HepG2 (cell line): ENCODE measurements around the gene IL1R1. TPM values are rescaled to one million over a fixed set of nuclear protein-coding genes. Genes with fewer than 3 reads are reported as not detected.

Source experiments
- ADNP ChIP-seq: sonication (generic); formaldehyde crosslinking; IDR thresholded peaks from 2 replicates; pipeline ENCODE4 v1.4.0; 2020; ENCODE audit warnings: missing genetic modification reagents
- CHD4 ChIP-seq: fragments of 200-600 bp; sonication (generic); IDR thresholded peaks from 2 replicates; pipeline ENCODE4 v1.7.0; 2017; ENCODE audit warnings: mild to moderate bottlenecking, low read length, borderline replicate concordance
- DPF2 ChIP-seq: sonication (generic); formaldehyde crosslinking; IDR thresholded peaks from 2 replicates; pipeline ENCODE4 v1.4.0; 2020; ENCODE audit warnings: mild to moderate bottlenecking, low read depth, missing genetic modification reagents, borderline replicate concordance
- FOSL1 ChIP-seq: sonication (generic); formaldehyde crosslinking; IDR thresholded peaks from 2 replicates; pipeline ENCODE4 v1.9.0; 2021; ENCODE audit warnings: missing genetic modification reagents, borderline replicate concordance
- HOXA9 ChIP-seq: sonication (generic); formaldehyde crosslinking; IDR thresholded peaks from 2 replicates; pipeline ENCODE4 v1.8.1; 2022; ENCODE audit warnings: missing genetic modification reagents, mild to moderate bottlenecking, moderate library complexity, borderline replicate concordance
- JUND ChIP-seq: sonication (generic); formaldehyde crosslinking; IDR thresholded peaks from 2 replicates; pipeline ENCODE4 v1.8.0; 2022; ENCODE audit warnings: mild to moderate bottlenecking, missing genetic modification reagents
- KDM6A ChIP-seq: IDR thresholded peaks from 2 replicates; pipeline ENCODE4 v1.6.1; 2016; ENCODE audit warnings: low read depth
- MXD4 ChIP-seq: IDR thresholded peaks from 2 replicates; pipeline ENCODE4 v1.6.1; 2016; ENCODE audit warnings: mild to moderate bottlenecking, missing biosample characterization, missing genetic modification reagents
- NFKBIZ ChIP-seq: IDR thresholded peaks from 2 replicates; pipeline ENCODE4 v1.6.1; 2018; ENCODE audit warnings: missing genetic modification reagents, missing compliant biosample characterization
- PAWR ChIP-seq: sonication (generic); formaldehyde crosslinking; IDR thresholded peaks from 2 replicates; pipeline ENCODE4 v1.4.0; 2020; ENCODE audit warnings: missing genetic modification reagents, mild to moderate bottlenecking, borderline replicate concordance
- POLR2G ChIP-seq: fragments of 200-400 bp; formaldehyde crosslinking; IDR thresholded peaks from 2 replicates; pipeline ENCODE4 v1.6.1; 2018; ENCODE audit warnings: mild to moderate bottlenecking, low read depth, low read length, moderate library complexity
- PRMT3 ChIP-seq: sonication (generic); formaldehyde crosslinking; IDR thresholded peaks from 2 replicates; pipeline ENCODE4 v1.8.1; 2022; ENCODE audit warnings: low read depth, mild to moderate bottlenecking, moderate library complexity, missing genetic modification reagents, borderline replicate concordance
- RARG ChIP-seq: sonication (generic); formaldehyde crosslinking; IDR thresholded peaks from 2 replicates; pipeline ENCODE4 v1.4.0; 2020; ENCODE audit warnings: low read depth, mild to moderate bottlenecking, missing genetic modification reagents
- SCMH1 ChIP-seq: sonication (generic); formaldehyde crosslinking; IDR thresholded peaks from 2 replicates; pipeline ENCODE4 v1.9.0; 2021; ENCODE audit warnings: missing genetic modification reagents, mild to moderate bottlenecking, borderline replicate concordance
- YEATS4 ChIP-seq: sonication (generic); formaldehyde crosslinking; IDR thresholded peaks from 2 replicates; pipeline ENCODE4 v1.4.0; 2020; ENCODE audit warnings: missing genetic modification reagents, borderline replicate concordance
- ZFP37 ChIP-seq: sonication (generic); formaldehyde crosslinking; IDR thresholded peaks from 2 replicates; pipeline ENCODE4 v1.4.0; 2020; ENCODE audit warnings: missing genetic modification reagents, borderline replicate concordance
- ZNF101 ChIP-seq: sonication (generic); formaldehyde crosslinking; IDR thresholded peaks from 2 replicates; pipeline ENCODE4 v1.4.0; 2020; ENCODE audit warnings: mild to moderate bottlenecking, low read depth, missing genetic modification reagents, borderline replicate concordance
- ZNF891 ChIP-seq: sonication (generic); formaldehyde crosslinking; IDR thresholded peaks from 2 replicates; pipeline ENCODE4 v1.5.0; 2020; ENCODE audit warnings: mild to moderate bottlenecking, missing genetic modification reagents
- polyA plus RNA-seq, 8 experiments: library from polyadenylated mRNA; depleted of rRNA in 3 of 8; stranded (reverse) in 7 of 8; unstranded in 1 of 8; fragments of >200 nt; fragmentation: Illumina TruSeq in 4 of 8; extraction: Trizol in 4 of 8; gene quantifications; 2 replicates each; pipeline versions ENCODE4 v1.2.1 to v1.2.3, GENCODE V29; 2011 to 2016; ENCODE audit warnings: low read depth in 4 of 8, missing spikeins in 1 of 8, mixed read lengths in 1 of 8; ENCODE audit not compliant: insufficient read depth in 1 of 8
- total RNA-seq, 5 experiments: library from RNA; depleted of rRNA; stranded (reverse); fragments of >200 nt; fragmentation: Illumina TruSeq; extraction: Trizol; gene quantifications; 2 replicates each; pipeline ENCODE4 v1.2.3, GENCODE V29; 2016; ENCODE audit warnings: low read depth in 1 of 5
- TF ChIP-seq, protein P1 (sequence below): sonication (generic); formaldehyde crosslinking; IDR thresholded peaks from 2 replicates; pipeline ENCODE4 v1.4.0; 2020; ENCODE audit warnings: missing genetic modification reagents
- TF ChIP-seq, protein P2 (sequence below): sonication (generic); formaldehyde crosslinking; IDR thresholded peaks from 2 replicates; pipeline ENCODE4 v1.4.0; 2020; ENCODE audit warnings: missing genetic modification reagents
- TF ChIP-seq, protein P3 (sequence below): sonication (generic); formaldehyde crosslinking; IDR thresholded peaks from 2 replicates; pipeline ENCODE4 v1.8.1; 2023; ENCODE audit warnings: missing genetic modification reagents, mild to moderate bottlenecking, borderline replicate concordance
- TF ChIP-seq, protein P4 (sequence below): fragments of 450-650 bp; IDR thresholded peaks from 2 replicates; pipeline ENCODE4 v1.6.1; 2017; ENCODE audit warnings: mild to moderate bottlenecking
- TF ChIP-seq, protein P5 (sequence below): sonication (generic); formaldehyde crosslinking; IDR thresholded peaks from 2 replicates; pipeline ENCODE4 v1.8.1; 2023; ENCODE audit warnings: mild to moderate bottlenecking, missing genetic modification reagents, borderline replicate concordance
- TF ChIP-seq, protein P6 (sequence below): sonication (generic); formaldehyde crosslinking; IDR thresholded peaks from 2 replicates; pipeline ENCODE4 v1.5.1; 2020; ENCODE audit warnings: mild to moderate bottlenecking, missing genetic modification reagents, moderate library complexity

The IL1R1 gene
- total and polyA plus RNA-seq, 2 of the 13 experiments (the other 11 are each of a cell fraction or from before 2014, with no cell fraction given), result 38.0 to 93.1 TPM

DNA sequence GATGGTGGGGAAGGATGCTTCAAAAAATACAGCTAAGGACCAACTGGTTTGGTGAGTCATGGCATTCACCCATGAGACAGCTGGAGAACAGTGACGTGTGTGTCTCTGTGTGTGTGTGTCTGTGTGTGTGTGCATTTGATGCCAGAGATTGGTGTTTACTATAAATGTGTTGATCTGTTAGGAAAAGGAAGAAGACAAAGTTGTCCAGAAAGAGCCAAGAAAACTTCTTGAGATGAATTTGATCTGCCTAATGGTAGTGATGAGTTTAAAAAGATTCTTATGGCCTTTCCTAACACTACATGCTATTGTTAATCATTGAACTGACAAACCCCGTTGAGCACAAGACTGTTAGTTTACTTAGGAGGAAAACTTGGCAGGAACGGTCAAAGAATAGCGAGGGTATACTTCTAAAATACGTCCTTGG lies 36.4 kb upstream of the IL1R1 start (continued):
- TF ChIP-seq, protein P1, sequence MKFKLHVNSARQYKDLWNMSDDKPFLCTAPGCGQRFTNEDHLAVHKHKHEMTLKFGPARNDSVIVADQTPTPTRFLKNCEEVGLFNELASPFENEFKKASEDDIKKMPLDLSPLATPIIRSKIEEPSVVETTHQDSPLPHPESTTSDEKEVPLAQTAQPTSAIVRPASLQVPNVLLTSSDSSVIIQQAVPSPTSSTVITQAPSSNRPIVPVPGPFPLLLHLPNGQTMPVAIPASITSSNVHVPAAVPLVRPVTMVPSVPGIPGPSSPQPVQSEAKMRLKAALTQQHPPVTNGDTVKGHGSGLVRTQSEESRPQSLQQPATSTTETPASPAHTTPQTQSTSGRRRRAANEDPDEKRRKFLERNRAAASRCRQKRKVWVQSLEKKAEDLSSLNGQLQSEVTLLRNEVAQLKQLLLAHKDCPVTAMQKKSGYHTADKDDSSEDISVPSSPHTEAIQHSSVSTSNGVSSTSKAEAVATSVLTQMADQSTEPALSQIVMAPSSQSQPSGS (CRISPR knock-in tag), result no peak
- peak; percentile 53; the same call in 1 of the 2 replicates for TF ChIP-seq DPF2 (CRISPR knock-in tag)
- TF ChIP-seq, protein P2, sequence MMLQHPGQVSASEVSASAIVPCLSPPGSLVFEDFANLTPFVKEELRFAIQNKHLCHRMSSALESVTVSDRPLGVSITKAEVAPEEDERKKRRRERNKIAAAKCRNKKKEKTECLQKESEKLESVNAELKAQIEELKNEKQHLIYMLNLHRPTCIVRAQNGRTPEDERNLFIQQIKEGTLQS (CRISPR knock-in tag), result no peak; the same call in 1 of the 2 replicates
- TF ChIP-seq KDM6A (CRISPR knock-in tag), result peak; percentile 31; the same call in 1 of the 2 replicates
- TF ChIP-seq ZNF101 (CRISPR knock-in tag), result no peak
- TF ChIP-seq HOXA9 (CRISPR knock-in tag), result no peak
- no peak for TF ChIP-seq POLR2G
- no peak for TF ChIP-seq FOSL1 (CRISPR knock-in tag)
- TF ChIP-seq SCMH1 (CRISPR knock-in tag), result no peak
- no peak for TF ChIP-seq PRMT3 (CRISPR knock-in tag)
- no peak for TF ChIP-seq ZFP37 (CRISPR knock-in tag)
- TF ChIP-seq, protein P3, sequence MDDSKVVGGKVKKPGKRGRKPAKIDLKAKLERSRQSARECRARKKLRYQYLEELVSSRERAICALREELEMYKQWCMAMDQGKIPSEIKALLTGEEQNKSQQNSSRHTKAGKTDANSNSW (CRISPR knock-in tag), result no peak
- TF ChIP-seq RARG (CRISPR knock-in tag), result no peak
- TF ChIP-seq CHD4, result no peak
- TF ChIP-seq NFKBIZ (CRISPR knock-in tag), result no peak
- TF ChIP-seq, protein P4, sequence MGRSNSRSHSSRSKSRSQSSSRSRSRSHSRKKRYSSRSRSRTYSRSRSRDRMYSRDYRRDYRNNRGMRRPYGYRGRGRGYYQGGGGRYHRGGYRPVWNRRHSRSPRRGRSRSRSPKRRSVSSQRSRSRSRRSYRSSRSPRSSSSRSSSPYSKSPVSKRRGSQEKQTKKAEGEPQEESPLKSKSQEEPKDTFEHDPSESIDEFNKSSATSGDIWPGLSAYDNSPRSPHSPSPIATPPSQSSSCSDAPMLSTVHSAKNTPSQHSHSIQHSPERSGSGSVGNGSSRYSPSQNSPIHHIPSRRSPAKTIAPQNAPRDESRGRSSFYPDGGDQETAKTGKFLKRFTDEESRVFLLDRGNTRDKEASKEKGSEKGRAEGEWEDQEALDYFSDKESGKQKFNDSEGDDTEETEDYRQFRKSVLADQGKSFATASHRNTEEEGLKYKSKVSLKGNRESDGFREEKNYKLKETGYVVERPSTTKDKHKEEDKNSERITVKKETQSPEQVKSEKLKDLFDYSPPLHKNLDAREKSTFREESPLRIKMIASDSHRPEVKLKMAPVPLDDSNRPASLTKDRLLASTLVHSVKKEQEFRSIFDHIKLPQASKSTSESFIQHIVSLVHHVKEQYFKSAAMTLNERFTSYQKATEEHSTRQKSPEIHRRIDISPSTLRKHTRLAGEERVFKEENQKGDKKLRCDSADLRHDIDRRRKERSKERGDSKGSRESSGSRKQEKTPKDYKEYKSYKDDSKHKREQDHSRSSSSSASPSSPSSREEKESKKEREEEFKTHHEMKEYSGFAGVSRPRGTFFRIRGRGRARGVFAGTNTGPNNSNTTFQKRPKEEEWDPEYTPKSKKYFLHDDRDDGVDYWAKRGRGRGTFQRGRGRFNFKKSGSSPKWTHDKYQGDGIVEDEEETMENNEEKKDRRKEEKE, result no peak
- peak; percentile 26; the same call in 1 of the 2 replicates for TF ChIP-seq MXD4
- TF ChIP-seq, protein P5, sequence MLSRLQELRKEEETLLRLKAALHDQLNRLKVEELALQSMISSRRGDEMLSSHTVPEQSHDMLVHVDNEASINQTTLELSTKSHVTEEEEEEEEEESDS, result no peak
- 0 out of 2 replicates have a peak, but pooled peaks have one; percentile 41 for TF ChIP-seq JUND (CRISPR knock-in tag)
- TF ChIP-seq, protein P6, sequence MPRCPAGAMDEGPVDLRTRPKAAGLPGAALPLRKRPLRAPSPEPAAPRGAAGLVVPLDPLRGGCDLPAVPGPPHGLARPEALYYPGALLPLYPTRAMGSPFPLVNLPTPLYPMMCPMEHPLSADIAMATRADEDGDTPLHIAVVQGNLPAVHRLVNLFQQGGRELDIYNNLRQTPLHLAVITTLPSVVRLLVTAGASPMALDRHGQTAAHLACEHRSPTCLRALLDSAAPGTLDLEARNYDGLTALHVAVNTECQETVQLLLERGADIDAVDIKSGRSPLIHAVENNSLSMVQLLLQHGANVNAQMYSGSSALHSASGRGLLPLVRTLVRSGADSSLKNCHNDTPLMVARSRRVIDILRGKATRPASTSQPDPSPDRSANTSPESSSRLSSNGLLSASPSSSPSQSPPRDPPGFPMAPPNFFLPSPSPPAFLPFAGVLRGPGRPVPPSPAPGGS (CRISPR knock-in tag), result no peak
- TF ChIP-seq ZNF891 (CRISPR knock-in tag), result no peak
- TF ChIP-seq ADNP (CRISPR knock-in tag), result no peak
- no peak for TF ChIP-seq YEATS4 (CRISPR knock-in tag)
- no peak for TF ChIP-seq PAWR (CRISPR knock-in tag)
